ENCODE data around the gene SLC25A20. TPM values are rescaled to one million over a fixed set of nuclear protein-coding genes. Genes with fewer than 3 reads are reported as not detected.

SLC25A20 gene
- total and polyA plus RNA-seq, 8 donors, result 8.3 to 15.7 (median 10.0) TPM

- FAIRE-seq, result no peak
- intact Hi-C loops (cut with DNase I), result no loop called here
- Histone ChIP-seq H3K4me1 (no peaks in the 10 kb centered on the region), H3K36me3 (peaks cover 0 to 23% (median 0%) of the 10 kb centered on the region in 3 donors), H3K9me3 (no peaks in the 10 kb centered on the region), H3K27me3 (no peaks in the 10 kb centered on the region), H3K27ac (no peak overlapping the region), H3K4me3 (no peak overlapping the region)
- DNase-seq, result no peak
- ATAC-seq, result no peak
- no peak for TF ChIP-seq CTCF (IDR thresholded peaks at IDR 0.05)
- WGBS, 2 donors, result 97 to 98% methylated on average over 5 of the region's 5 CpGs
Measured at GRCh38 chr3:48881652-48882114, 17.0 kb downstream of the SLC25A20 start.

DNA sequence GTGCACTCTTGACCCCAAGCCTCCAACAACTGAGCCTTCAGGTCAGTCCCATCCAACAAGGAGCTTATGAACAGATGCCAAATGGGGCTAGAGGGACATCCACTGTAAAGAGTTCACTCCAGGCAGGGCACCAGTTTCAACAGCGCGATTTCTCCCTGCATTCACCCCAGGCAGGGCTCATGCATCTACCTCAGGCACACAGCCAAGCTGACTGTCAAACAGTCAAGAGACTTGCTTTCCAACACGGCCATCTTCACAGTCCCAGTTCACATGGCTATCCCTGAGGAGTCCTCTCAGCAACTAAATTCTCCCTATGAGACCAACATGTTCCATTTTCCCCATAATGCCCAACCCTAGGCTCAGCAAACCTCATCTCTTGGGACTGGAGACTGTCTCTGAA lies 17.7 kb downstream of the SLC25A20 start:
- no peak for ATAC-seq
- intact Hi-C loops (cut with DNase I), result no loop called here
- Histone ChIP-seq H3K27ac (no peak overlapping the region), H3K36me3 (peaks cover 0 to 23% (median 0%) of the 10 kb centered on the region in 3 donors), H3K4me1 (no peaks in the 10 kb centered on the region), H3K9me3 (no peaks in the 10 kb centered on the region), H3K27me3 (no peaks in the 10 kb centered on the region), H3K4me3 (no peak overlapping the region)
- no peak for FAIRE-seq
- no peak for DNase-seq
- no peak for TF ChIP-seq CTCF (IDR thresholded peaks at IDR 0.05)
- 85 to 86% methylated on average over 3 of the region's 3 CpGs for WGBS, 2 donors

GRCh38 chr3:48879994-48880377 lies 18.7 kb downstream of the SLC25A20 start:
- intact Hi-C loops (cut with DNase I), result no loop called here
- no peaks in the 10 kb centered on the region for H3K27me3 ChIP-seq
- no peak for FAIRE-seq
- no peak overlapping the region for H3K4me3 ChIP-seq
- no peak for DNase-seq
- H3K36me3 ChIP-seq, result peaks cover 0 to 23% (median 0%) of the 10 kb centered on the region in 3 donors
- no peak for ATAC-seq
- no peak overlapping the region for H3K27ac ChIP-seq
- H3K4me1 ChIP-seq, result no peaks in the 10 kb centered on the region
- no peak for TF ChIP-seq CTCF (IDR thresholded peaks at IDR 0.05)
- 93 to 96% methylated on average over 6 of the region's 6 CpGs for WGBS, 2 donors
- H3K9me3 ChIP-seq, result no peaks in the 10 kb centered on the region

DNA sequence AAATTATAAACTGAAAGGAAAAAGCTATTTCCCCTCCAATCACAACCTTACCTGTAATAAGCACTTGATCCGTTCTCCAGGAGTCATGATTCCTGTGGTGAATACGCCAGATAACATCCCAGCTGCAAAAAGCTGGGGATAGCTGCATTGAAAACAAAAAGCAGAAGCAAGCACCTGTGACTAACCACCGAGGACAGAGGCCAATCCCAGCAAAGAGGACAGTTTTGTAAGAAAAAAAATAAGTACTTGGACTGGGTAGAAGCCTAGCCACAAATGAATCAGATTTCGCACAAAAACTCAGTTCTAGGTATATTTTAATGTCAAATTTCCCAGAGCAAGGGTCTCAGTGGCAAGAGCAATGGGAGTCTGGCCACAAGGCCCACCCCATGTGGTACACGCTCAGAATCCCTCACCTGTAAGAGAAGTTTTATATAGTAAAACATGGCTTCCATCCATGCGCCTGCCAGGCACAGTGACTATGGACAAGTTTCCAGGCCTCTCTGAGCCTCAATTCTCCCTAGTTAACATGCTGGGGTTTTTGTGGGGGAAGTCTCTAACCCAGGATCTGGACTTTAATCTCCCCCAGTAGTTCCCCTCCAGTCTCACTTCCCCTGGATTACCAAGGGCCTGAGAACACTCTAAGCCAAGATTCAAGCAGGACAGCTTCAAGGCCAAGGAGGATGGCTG lies 19.2 kb downstream of the SLC25A20 start:
- ATAC-seq (no peak), DNase-seq (no peak), FAIRE-seq (no peak)
- no peak overlapping the region for H3K4me3 ChIP-seq
- 86 to 90% methylated on average over 6 of the region's 6 CpGs for WGBS, 2 donors
- peaks cover 0 to 22% (median 0%) of the 10 kb centered on the region in 3 donors for H3K36me3 ChIP-seq
- no peaks in the 10 kb centered on the region for H3K4me1 ChIP-seq
- TF ChIP-seq CTCF (IDR thresholded peaks at IDR 0.05), result no peak
- intact Hi-C loops (cut with DNase I), result no loop called here
- H3K27ac ChIP-seq, result no peak overlapping the region
- H3K27me3 ChIP-seq, result no peaks in the 10 kb centered on the region
- H3K9me3 ChIP-seq, result no peaks in the 10 kb centered on the region

- H3K27ac ChIP-seq, result no peak overlapping the region
- no peaks in the 10 kb centered on the region for H3K9me3 ChIP-seq
- no peak for FAIRE-seq
- H3K4me1 ChIP-seq, result no peaks in the 10 kb centered on the region
- H3K27me3 ChIP-seq, result no peaks in the 10 kb centered on the region
- 95 to 97% methylated on average over 8 of the region's 8 CpGs for WGBS, 2 donors
- ATAC-seq, result no peak
- intact Hi-C loops (cut with DNase I), result no loop called here
- peaks cover 0 to 9% (median 0%) of the 10 kb centered on the region in 3 donors for H3K36me3 ChIP-seq
- no peak overlapping the region for H3K4me3 ChIP-seq
- no peak for TF ChIP-seq CTCF (IDR thresholded peaks at IDR 0.05)
- no peak for DNase-seq
Measured at GRCh38 chr3:48877671-48878070, 21.0 kb downstream of the SLC25A20 start.

All from pancreas (tissue), 10 donors.